ENCODE measurements around the gene GATA3. TPM values are rescaled to one million over a fixed set of nuclear protein-coding genes. Genes with fewer than 3 reads are reported as not detected.

The GATA3 gene
- total RNA-seq, 1 donor from 2014 or later: 1.4 TPM

GRCh38 chr10:8058274-8059111 lies 4.0 kb downstream of the GATA3 start:
- TF ChIP-seq CTCF (IDR thresholded peaks at IDR 0.05; ENCODE audit: borderline replicate concordance): no peak
- intact Hi-C loops (cut with micrococcal nuclease): no loop called here
- Histone ChIP-seq H3K9me3 (replicated peaks) (no peaks in the 10 kb centered on the region), H3K36me3 (no peaks in the 10 kb centered on the region), H3K4me3 (peak overlapping the region; percentile 29), H3K4me1 (peaks cover 47% of the 10 kb centered on the region), H3K27ac (replicated peaks) (peak overlapping the region; percentile 38), H3K27me3 (ENCODE audit: low read depth) (peaks cover 100% of the 10 kb centered on the region)
- no peak for DNase-seq

GRCh38 chr10:8059191-8059936 lies 4.9 kb downstream of the GATA3 start:
- H3K4me3 ChIP-seq: peak overlapping the region; percentile 29
- peak overlapping the region; percentile 38 for H3K27ac ChIP-seq (replicated peaks)
- no peaks in the 10 kb centered on the region for H3K9me3 ChIP-seq (replicated peaks)
- no peak for TF ChIP-seq CTCF (IDR thresholded peaks at IDR 0.05; ENCODE audit: borderline replicate concordance)
- H3K27me3 ChIP-seq (ENCODE audit: low read depth): peaks cover 100% of the 10 kb centered on the region
- no peaks in the 10 kb centered on the region for H3K36me3 ChIP-seq
- intact Hi-C loops (cut with micrococcal nuclease): no loop called here
- peaks cover 46% of the 10 kb centered on the region for H3K4me1 ChIP-seq
- DNase-seq: no peak

GRCh38 chr10:8060010-8060703 lies 5.7 kb downstream of the GATA3 start:
- H3K4me3 ChIP-seq: peak overlapping the region; percentile 29
- H3K4me1 ChIP-seq: peaks cover 42% of the 10 kb centered on the region
- intact Hi-C loops (cut with micrococcal nuclease): no loop called here
- peak overlapping the region; percentile 36 for H3K27ac ChIP-seq (replicated peaks)
- TF ChIP-seq CTCF (IDR thresholded peaks at IDR 0.05; ENCODE audit: borderline replicate concordance): no peak
- H3K9me3 ChIP-seq (replicated peaks): no peaks in the 10 kb centered on the region
- H3K27me3 ChIP-seq (ENCODE audit: low read depth): peaks cover 100% of the 10 kb centered on the region
- DNase-seq: no peak
- no peaks in the 10 kb centered on the region for H3K36me3 ChIP-seq

GRCh38 chr10:8060704-8061121 lies 6.2 kb downstream of the GATA3 start:
- Histone ChIP-seq H3K4me1 (peaks cover 36% of the 10 kb centered on the region), H3K4me3 (no peak overlapping the region), H3K9me3 (replicated peaks) (no peaks in the 10 kb centered on the region), H3K27me3 (ENCODE audit: low read depth) (peaks cover 100% of the 10 kb centered on the region), H3K27ac (replicated peaks) (no peak overlapping the region), H3K36me3 (no peaks in the 10 kb centered on the region)
- intact Hi-C loops (cut with micrococcal nuclease): no loop called here
- no peak for DNase-seq
- TF ChIP-seq CTCF (IDR thresholded peaks at IDR 0.05; ENCODE audit: borderline replicate concordance): no peak

Data from left ventricle myocardium inferior (tissue), 1 donor.